Stimulated activated CD4-positive, alpha-beta T cell treated with anti-CD3 and anti-CD28 coated beads, TNF-alpha, amount 100 ng/mL, for 1 hour (primary cell): ENCODE results near the gene EIF4E3.
A peak's percentile ranks its signal among the peaks of the same experiment; 100 is the strongest.

Experiments
- DNase-seq, 3 donors: peaks; one replicate each; pipeline ENCODE4 v3.0.0-alpha.2; 2020; ENCODE audit warnings: low read depth in 3 of 3, low spot score in 1 of 3

The EIF4E3 gene

DNA sequence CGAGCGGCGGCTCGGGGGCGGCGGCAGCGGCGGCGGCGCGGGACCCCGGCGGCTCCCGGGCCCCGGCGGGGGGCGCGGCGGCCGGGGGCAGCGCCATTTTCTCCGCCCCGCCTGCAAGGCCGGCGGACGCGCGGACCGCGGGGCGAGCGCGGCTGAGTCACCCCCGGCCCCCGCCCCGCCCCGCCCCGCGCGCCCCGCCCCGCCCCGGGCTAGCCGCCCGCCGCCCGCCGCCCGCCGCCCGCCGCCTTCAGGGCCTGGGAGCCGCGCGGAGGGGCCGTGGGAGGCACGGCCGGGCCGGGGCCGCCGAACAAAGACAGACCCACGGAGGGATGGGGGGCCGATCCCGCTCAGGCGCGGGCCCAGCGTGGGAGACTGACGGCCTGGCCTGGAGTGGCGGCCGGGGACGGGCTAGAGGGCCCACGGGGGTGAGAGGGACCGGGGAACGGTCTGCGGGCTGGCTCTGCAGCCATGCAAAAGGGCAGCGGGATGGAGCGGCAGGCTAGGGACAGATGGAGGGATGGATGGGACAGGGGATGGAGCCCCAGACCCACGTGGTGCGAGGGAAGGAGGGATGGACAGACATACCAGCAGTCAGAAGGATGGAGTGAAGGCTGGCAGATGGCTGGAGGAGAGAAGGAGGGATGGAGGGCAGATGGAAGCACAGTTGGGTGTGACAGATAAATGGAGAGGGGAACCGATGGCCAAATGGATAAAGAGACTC is at the start of gene EIF4E3:
TSS of gene EIF4E3 (minus strand) at position 132 of the 721 bp plus-strand sequence. CDS start at position 97, 35 bp downstream.
- DNase-seq = peak in 1 of 3 donors; percentile 31

GRCh38 chr3:71771884-71772283 is 46.7 kb upstream of the EIF4E3 start:
- no peak for DNase-seq

- no peak for DNase-seq
Measured at GRCh38 chr3:71771126-71771525, 45.9 kb upstream of the EIF4E3 start.

- no peak for DNase-seq
Measured at GRCh38 chr3:71763426-71763825, 38.2 kb upstream of the EIF4E3 start.

- no peak for DNase-seq
Measured at GRCh38 chr3:71760140-71760539, 34.9 kb upstream of the EIF4E3 start.

- no peak for DNase-seq
Measured at GRCh38 chr3:71759401-71759800, 34.2 kb upstream of the EIF4E3 start.

DNA sequence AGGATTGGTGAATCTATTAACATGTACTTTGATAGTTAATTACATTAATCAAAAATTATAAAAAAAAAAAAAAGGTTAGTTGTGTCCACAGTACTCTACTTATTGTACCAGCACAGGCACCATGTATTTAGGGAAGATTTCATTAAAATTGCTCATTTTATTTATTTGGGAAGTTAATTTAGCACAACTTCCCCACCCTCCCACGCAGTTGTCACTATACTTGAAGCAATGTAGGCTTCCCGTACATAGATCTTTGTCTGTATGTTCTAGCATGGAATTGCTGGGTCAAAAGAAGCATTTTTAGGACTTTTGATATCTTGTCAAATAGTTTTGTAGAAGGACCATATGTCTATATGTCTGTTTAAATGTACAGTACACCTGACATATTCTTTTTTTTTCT is 32.9 kb upstream of the EIF4E3 start:
- no peak for DNase-seq

- no peak for DNase-seq
Measured at GRCh38 chr3:71754610-71755253, 29.5 kb upstream of the EIF4E3 start.

DNA sequence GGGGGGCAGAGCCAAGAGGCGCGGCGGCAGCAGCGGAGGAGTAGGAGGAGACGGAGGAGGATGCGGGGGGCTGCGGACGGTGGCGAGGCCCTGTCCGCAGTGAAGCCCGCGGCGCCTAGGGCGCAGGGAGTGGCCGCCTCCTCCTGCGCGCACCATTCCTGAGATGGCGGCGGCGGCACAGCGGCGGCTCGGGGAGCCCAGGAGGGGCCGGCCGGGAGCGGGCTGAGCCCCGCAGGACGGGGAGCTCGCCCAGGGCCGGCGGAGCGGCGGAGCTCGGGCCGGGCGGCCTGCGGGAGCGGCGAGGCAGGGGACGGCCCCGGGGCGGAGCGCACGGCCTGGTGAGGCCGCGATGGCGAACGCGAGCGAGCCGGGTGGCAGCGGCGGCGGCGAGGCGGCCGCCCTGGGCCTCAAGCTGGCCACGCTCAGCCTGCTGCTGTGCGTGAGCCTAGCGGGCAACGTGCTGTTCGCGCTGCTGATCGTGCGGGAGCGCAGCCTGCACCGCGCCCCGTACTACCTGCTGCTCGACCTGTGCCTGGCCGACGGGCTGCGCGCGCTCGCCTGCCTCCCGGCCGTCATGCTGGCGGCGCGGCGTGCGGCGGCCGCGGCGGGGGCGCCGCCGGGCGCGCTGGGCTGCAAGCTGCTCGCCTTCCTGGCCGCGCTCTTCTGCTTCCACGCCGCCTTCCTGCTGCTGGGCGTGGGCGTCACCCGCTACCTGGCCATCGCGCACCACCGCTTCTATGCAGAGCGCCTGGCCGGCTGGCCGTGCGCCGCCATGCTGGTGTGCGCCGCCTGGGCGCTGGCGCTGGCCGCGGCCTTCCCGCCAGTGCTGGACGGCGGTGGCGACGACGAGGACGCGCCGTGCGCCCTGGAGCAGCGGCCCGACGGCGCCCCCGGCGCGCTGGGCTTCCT is 28.8 kb upstream of the EIF4E3 start, which contains the start of gene GPR27:
TSS of gene GPR27 (plus strand) at position 155 of the 909 bp plus-strand sequence. CDS start at position 350, 195 bp downstream.
- peak in 1 of 3 donors; percentile 24 for DNase-seq

GRCh38 chr3:71752831-71753700 is 27.9 kb upstream of the EIF4E3 start:
- DNase-seq = no peak

- no peak for DNase-seq
Measured at GRCh38 chr3:71751602-71752001, 26.4 kb upstream of the EIF4E3 start.

- DNase-seq = no peak
Measured at GRCh38 chr3:71744738-71745137, 19.5 kb upstream of the EIF4E3 start.

- DNase-seq = no peak
Measured at GRCh38 chr3:71742621-71743020, 17.4 kb upstream of the EIF4E3 start.

DNA sequence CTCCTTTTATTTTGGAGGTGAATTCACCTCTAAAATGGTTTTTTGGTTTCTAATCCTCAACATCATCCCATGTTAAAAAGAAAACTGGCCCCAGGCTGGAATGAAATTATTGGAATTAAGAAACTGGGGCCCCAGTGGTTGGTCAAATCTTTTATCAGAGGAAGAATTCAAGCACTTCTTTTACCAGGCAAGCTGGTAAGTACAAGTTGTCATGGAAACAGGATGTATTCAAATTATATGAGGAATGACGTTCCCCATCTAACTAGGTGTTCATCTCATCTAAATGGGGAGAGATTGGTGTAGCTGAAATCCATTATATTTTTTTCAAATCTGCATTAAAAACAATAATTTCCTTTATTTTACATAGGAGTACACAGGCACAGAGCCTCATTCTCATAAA is 9.7 kb upstream of the EIF4E3 start:
- no peak for DNase-seq

DNA sequence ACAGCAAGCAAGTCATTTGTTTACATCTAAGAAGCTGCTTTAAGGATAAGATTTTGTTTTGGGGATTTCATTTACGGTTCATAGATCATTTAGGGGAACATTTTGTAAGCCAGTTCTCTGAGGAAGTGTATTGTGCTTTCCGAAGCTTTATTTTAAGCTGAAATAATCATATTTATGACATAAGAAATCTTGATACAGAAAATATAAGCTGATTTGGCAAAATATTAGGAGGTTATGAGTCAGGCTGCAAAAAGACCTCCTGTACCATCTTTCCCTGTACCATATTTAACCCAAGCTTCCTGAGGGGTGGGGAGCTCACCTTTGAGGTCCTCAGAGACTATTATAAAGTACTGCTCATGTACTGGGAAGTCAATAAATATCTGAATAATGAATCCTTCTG is 8.1 kb upstream of the EIF4E3 start:
- no peak for DNase-seq

DNA sequence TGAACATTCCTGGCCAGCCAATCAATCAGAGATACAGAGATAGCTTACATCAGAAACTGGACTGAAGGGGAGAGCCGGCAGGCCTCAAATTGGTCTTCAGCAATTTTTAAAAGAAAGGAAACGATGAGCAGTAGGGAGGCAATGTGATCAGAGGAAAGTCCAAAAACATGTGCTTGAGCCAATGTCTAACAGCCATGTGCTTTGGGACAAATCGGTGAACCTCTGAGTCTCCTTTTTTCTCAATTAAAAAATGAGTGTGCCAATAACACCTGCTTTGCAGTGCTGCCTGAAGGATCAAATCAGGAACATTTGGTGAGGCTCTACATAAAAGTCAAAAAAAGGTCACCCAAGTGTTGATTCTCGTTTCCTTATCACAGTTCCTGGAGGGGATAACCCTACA is 7.4 kb upstream of the EIF4E3 start:
- DNase-seq = no peak

DNA sequence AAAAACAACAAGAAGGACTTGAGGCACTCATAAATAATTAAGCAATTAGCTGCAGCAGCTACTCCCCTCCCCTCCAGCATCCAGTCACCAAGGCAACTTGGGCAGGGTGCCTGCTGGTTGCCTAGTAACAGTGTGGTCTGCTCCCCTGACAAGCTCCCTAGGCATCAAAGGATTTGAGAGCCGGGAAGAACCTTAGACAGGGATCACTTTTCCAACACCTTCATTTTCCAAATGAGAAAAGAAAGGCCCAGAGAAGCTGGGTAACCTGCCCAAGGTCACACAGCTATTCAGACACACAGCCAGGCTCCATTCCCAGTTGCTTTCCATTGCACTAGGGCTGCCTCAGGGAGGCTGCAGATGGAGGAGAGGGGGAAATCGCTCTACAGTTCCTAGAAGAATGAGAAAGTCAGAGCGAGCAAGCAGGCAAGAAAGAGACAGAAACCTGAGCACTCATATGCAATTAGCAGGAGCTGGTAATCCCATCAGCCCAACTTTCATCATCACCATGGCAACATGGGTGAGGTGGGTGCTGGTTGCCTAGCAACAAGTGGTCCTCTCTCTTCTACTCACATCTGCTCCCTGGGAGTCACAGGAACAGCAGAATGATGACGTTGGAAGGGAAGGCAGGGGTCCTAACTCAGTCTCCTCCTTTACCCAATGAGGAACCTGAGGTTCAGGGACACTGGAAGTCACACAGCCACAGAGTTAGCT is 3.6 kb upstream of the EIF4E3 start:
- no peak for DNase-seq

GRCh38 chr3:71726146-71726545 is 944 bp upstream of the EIF4E3 start:
- DNase-seq = peak in 1 of 3 donors; percentile 23

DNA sequence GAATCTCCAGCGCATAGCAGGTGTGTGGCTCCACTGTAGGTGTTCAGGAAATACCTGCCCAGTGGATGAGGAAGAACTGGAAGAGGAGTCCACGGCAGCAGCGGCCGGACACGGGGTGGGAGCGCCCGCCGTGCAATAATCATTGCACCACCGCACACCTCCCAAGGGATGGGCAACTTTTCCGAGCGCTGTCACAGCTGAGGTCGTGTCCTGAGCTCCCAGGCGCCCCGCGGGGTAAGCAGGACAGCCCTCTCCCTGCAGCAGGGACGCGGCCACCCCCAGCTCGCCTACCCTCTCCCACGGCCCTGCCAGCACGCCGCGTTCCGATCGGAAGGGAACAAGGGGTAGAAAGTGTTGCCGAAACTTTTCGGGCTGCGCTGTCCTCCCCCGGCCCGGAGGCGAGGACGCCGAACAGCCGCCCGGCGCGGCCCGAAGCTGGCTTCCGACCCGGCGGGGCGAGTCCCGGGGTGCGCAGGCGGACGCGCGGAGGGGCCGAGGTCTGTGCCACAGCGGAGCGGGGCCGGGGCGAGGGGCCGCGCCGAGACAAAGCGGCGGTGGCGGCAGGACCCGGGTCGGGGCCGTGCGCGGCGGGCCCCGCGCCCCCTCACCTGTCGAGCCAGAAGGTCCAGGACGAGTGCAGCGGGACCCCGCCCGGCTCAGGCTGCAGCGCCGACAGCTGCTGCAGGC is 475 bp downstream of the EIF4E3 start:
- peak in 1 of 3 donors; percentile 22 for DNase-seq

DNA sequence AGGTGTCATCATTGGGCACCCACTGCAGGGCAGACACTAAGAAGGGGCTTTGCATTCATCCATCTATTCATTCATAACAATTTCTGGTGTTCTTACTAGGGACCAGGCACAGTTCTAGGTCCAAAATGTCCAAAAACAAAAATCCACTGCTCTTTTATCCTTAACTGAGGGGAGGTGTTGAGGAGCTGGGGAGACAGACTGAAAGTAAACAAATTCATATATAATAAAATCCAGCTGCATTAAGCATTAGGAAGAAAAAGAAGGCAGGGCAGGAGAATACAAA is 1.1 kb downstream of the EIF4E3 start:
- no peak for DNase-seq
